ENCODE results near the gene KRT32.

The KRT32 gene

DNA sequence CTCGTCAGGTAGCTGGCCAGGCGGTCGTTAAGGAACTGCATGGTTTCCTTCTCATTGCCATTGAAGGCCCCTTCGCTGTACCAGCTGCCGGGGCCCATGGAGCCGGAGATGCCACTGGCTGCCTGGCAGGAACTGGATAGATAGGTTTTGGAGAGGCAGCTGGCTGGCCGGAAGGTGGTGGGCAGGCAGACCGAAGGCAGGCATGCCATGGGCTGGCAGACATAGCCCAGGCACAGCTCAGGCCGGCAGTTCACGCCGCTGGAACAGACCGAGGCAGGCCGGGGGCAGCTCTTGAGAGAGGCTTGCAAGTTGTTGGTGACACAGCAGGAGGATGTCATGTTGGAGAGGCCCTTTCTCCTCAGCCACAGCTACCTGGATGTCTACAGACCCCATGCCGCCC lies at the start of gene KRT32:
Gene KRT32 (minus strand): TSS at position 399 of the 400 bp plus-strand sequence. CDS start 61 bp downstream, at position 338.
- DNase-seq (ENCODE audit: low read depth), result no peak

DNA sequence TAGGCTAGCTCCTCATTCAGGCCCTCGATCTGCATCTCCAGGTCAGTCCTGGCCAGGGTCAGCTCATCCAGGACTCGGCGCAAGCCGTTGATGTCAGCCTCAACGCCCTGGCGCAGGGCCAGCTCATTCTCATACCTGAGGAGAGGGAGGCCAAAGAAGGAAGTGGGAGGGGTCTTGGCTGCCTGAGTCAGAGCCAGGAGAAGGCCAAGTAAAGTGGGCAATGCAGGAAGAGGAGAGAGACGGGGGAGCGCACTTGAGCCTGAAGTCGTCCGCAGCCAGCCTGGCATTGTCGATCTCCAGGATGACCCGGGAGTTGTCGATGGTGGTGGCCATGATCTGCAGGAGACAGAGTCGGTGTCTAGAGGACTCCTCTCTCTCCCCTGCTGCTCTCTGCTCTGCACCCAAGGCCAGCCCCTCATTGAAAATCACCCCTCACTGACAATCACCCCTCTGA lies 49.7 kb upstream of the KRT32 start:
- no peak for DNase-seq (ENCODE audit: low read depth)

DNA sequence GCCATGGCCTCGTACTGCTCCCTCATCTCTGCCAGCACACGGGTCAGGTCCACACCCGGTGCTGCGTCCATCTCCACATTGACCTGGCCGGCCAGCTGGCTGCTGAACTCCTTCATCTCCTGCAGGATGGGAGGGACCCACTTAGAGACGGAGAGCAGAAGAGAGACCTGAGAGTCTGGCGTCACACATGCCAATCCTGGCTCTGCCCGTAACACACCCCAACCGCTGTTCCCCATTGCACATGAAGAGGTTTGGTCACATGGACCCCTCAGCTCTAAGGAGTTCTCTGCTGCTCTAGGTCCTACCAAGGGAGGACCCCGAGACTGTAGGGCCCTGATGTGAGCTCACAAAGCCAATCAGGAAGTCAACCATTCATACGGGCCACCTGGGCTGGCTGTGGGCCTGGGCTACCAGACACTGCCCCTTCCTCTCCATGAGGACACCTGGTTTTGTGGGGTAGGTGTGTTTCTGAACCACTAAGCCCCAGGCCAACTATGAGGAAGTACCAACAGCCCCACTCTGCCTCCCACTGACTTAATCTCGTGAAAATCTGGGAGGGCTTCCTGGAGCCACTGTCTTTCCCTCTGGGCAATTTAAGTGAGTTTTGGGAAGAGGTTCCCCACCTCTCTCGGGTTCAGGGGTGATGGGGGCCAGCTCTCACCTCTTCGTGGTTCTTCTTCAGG lies 49.1 kb upstream of the KRT32 start:
- no peak for DNase-seq (ENCODE audit: low read depth)

DNA sequence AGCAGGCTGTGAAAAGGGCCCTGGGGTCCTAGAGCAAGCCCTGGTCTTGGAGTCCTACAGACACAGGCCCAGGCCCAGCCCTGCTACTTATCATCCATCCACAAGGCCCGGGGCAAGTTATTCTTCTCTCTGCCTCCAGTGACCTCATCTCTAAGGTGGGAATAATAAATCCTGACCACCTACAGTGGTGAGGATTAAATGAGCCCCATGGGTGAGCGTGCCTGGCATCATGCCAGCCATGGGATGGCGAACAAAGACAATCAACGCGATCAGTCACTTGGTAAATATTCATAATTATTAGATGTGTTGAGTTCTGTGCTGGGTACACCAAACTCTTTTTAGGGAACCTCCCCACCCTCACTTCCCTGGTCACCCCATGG lies 46.0 kb upstream of the KRT32 start:
- no peak for DNase-seq (ENCODE audit: low read depth)

DNA sequence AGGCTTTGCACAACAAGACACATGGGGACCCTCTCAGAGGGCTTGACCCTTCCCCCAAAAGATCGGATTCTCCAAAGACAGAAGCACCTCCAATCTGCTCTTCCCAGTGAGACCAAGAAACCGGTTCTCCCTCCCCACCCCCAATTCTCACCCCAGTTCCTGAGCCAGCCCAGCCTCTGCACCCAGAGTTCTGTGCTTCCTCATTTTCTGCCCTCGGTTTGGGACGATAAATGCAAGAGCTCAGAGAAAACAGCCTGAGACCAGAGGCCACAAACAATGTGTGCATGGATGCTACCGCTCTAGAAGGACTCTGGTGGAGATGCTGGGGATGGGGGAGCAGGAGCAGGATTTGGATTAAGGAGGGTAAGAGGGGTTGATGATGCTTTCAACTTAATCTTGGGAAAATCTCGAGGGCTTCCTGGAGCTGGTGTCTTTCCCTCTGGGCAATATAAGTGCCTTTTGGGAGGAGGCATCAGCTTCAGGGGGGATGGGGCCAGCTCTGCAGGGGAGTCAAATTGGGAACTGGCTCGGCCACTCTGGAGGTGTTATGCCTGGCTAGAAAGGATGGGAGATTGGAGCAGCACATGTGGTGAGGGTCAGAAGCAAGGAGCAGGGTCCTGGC lies 45.5 kb upstream of the KRT32 start:
- DNase-seq (ENCODE audit: low read depth), result no peak

DNA sequence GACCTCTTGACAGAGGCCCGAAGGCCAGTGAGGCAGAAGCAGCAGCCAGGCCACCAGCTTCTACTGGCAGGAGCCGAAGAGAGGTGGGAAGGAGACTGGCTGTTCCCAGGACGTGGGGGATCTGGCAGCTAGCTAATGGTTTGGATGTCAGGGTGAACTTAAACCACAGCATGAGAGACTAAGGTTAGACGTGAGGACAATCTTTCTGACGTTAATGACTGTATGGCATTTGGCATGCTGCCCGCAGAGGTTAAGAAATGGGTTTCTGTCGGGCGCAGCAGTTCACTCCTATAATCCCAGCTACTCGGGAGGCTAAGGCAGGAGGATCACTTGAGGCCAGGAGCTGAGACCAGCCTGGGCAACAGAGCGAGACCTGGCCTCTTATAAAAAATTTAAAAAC lies 44.5 kb upstream of the KRT32 start:
- no peak for DNase-seq (ENCODE audit: low read depth)

DNA sequence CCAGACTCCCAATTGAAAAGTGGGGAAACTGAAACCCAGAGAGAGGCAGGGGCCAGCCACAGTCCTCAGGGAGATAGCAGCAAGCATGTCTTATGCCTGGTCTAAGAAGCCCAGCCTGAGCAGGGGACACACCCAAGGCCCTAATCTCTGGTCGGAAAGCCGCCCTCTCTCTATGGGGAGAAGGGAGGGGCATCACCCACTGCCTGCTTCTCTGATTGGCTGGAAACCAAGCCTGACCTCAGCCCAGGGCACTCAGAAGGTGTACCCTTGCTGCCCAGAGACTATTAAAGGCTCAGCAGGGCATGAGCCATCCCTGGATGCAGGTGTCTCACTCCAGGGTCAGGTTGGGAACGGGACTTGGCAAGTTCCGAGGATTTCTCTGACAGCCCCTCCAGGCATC lies 43.9 kb upstream of the KRT32 start:
- no peak for DNase-seq (ENCODE audit: low read depth)

DNA sequence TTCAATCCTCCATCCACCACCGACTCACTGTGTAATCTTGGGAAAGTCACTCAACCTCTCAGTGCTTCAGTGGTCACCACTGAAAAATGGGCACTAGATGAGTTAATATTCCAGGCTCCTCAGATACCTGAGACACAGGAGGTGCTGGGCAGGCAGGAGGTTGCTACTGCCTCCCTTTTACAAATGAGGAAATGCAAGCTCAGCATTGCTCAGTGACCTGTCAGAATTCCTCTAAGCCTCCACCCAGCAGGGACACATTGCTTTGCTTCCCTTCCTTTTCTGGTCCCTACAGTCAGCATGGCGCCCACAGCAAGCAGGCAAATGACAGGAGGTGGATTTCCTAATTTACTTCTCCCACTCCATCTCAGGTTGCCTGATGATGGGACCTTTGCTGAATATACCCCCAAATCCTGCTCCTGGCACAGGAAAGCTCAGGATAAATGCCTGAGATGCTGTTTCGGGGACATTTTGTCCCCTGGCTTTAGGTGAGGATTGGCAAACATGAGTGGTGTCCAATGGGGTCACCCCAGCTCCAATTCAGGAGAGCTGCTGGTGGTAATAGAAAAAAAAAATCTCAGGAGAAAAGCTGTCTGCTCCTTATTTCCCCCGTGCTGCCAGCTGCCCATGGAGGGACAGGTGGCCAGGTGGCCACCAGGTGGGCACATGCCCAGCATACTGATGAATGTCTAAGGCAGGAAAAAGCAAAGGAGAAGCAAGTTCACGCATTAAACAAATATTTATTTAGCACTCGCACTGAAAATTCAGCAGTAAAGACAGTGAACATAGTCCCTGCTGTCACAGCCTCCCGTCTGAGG lies 43.3 kb upstream of the KRT32 start:
- no peak for DNase-seq (ENCODE audit: low read depth)

DNA sequence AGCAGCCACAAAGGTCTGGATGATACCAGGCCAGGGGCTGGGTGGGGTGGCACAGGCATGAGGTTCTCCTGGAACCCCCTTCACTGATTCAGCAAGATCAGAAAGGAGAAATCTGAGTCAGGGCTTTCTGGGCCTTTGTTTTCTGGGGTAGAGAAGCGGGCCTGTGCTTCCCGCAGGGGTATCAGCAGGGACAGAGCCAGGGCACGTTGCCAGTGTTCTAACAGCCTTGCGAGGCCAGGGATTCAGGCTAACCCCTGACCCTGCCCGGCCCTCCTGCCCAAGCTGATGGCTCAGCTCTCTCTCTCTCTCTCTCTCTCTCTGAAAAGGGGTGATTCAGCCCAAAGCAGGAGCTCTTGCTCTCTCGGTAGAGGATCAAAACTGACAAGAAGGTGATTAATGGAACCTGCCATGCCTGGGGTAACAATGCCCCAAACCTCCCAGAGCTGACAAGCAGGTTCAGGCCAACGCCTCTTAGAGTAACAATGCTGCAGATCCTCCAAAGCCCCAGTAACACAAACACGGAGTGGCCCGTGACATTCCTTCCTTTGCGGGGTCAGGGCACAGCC lies 40.2 kb upstream of the KRT32 start:
- DNase-seq (ENCODE audit: low read depth), result no peak

DNA sequence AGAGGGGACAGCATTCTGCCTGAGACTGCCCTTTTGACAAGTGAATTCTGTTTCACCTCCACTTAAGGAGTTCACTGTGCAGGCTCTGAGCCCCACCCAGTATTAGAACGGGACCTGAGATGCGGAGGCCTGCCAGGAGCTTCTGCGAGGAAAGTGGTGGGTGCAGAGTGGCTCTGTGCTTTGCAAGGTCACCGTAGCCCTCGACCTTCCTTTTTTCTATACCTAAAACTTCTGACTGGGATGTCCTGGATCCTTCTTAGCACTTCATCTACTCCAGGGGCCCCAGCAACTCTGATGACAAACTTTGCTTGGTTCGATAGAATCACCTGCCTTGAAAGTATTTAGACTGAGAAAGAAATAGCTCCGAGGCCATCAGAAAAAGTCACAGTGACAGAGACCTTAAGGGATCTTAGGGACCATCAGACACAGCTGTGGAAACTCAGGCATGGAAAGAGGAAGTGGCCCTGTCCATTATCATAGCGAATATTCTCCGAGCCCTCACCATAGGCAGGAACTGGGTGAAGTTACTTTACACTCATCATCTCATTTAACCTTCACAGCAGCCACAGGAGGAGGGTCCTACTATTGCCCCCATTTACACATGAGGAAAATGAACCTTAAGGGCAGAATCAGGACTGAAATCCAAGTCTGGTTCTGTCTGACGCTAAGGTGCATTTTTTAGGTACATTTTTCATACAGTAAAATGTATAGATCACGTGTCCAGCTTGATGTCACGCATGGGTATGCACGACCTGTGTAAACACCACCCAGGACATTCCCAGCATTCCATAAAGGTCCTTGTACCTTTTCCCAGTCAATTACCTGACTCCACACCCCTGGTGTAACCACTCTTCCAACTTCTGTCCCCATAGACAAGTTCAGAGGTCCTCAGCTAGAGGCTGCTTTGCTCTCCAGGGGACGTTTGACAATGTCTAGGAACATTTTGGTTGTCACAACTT lies 38.9 kb upstream of the KRT32 start:
- DNase-seq (ENCODE audit: low read depth), result no peak

DNA sequence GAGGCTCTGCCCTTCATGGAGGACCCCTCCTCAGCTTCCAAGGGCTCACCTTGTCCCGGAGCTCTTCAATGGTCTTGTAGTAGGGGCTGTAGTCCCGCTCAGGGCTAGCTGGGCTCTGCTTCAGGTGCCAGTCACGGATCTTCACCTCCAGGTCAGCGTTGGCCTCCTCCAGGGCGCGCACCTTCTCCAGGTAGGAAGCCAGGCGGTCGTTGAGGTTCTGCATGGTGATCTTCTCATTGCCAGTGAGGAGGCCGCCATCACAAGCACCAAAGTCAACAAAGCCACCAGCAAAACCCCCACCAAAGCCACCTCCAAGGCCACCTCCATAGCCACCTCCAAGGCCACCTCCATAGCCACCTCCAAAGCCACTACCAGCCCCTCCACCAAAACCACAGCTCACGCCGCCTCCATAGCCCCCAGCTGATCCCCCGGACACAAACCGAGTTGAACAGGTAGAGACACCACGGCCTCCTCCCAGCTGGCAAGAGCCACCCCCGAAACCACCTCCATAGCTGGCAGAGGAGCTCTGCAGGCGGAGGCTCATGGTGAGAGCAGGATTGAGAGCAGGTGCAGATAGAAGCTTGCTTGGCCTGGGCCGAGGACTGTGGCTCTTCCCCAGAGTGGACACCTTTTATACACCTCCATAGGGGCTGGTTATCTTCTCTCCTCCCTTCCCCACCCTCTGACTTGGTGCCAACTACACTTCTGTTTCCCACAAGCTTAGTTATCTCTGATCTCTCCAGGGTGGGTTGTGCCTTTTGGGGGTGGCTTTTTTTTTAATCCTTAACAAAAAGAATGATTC lies 38.0 kb upstream of the KRT32 start, which contains the start of gene KRT13:
Gene KRT13 (minus strand): TSS at position 606 of the 802 bp plus-strand sequence. CDS start 62 bp downstream, at position 544.
- no peak for DNase-seq (ENCODE audit: low read depth)

DNA sequence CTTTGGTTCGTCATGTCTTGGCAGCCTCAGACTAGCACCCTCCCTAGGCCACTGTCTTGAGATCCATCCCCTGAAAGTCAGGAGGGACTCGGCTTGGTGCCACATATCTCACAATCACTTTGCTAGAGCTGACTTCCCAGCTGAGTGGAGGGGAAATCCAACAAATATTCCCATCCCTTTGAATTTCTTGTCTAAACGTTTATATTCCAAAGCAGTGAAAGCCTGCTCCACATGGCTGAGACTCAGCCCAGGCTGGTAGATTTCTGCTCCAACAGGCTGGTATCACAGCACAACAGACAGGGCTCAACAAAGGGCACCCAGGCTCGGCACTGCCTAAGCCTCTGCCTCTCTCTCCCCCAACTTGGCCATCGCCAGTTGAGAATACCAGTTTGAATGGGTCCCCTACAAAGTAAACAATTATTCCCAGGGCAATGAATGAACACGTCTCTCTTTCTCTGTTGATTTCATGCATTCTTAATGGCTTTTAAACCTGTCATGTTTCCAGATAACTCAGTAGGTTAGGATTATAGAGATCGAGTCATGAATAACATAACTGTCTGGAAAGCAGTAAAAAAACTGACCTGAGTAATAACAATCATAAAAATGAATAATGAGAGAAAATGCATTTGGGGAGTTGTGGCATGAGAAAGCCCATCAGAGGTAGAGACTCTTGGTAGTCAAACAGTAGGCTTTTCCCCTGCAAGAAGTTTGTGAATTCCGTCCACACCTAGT lies 37.2 kb upstream of the KRT32 start:
- no peak for DNase-seq (ENCODE audit: low read depth)

DNA sequence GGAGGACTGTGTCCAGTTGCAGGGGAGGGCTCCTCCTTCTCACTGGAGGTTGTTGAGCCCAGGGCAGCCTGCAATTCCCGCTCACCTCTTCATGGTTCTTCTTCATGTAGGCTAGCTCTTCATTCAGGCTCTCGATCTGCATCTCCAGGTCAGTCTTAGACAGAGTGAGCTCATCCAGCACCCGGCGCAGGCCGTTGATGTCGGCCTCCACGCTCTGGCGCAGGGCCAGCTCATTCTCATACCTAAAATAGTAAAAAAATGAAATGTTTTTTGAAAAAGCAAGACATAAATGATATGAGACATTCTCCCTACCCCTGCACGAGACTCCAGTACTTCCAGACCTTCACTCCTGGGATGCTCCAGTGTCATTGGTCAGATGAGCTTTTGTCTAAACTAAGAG lies 36.0 kb upstream of the KRT32 start:
- no peak for DNase-seq (ENCODE audit: low read depth)

DNA sequence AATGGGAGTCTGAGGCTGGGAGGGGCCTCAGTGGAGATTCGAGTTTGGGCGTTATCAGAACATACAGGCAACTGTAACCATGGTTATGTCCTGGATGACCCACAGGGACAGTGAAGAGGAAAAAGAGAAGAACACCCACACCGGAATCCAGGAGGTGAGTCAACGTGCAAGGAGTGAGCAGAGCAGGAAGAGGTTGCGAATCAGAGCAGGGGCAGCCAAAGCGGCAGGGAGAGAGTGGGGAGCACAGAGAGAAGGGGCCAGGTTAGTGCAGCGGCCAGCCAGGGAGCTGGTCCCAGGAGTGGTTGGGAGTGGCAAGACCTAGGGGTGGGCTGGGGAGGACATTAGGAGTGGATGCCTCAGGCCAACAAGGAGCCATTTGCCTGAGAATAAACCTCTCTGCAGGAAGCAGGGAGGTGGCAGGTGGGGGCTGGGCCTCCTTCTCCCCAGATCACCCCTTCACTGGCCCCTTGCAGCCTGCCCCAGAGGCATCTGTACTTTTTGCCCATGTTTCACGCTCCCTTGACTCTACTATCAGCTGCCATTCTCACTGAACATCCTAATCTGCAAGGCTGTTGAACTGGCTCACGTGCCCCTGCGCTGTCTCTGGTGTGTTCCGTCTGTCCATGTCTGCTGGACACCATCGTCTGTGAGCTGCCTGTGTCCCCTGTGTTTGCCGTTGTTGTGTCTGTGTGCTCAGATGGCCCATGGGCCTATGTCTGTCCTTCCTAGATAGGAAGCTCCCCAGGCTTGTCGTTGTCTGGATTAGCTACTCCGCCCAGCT lies 33.1 kb upstream of the KRT32 start:
- DNase-seq (ENCODE audit: low read depth), result no peak

DNA sequence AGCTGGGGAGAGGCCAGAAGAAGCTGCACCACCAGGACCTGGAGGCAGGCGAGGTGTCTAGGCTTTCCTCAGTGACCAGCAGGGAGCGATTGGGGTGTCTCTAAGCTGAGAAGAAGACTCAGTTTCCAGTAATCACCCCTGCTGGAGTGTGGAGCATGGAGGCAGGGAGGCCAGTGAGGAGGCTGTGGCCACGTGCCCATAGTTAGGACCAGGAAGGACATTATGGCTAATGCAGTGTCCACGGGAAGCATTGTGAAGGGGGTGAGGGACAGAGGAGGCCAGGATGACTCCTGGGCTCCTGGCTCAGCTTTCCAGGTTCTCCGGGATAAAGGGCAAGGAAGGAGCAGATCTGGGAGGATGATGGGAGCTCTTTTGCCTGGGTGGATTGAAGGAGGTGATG lies 32.5 kb upstream of the KRT32 start:
- DNase-seq (ENCODE audit: low read depth), result no peak

DNA sequence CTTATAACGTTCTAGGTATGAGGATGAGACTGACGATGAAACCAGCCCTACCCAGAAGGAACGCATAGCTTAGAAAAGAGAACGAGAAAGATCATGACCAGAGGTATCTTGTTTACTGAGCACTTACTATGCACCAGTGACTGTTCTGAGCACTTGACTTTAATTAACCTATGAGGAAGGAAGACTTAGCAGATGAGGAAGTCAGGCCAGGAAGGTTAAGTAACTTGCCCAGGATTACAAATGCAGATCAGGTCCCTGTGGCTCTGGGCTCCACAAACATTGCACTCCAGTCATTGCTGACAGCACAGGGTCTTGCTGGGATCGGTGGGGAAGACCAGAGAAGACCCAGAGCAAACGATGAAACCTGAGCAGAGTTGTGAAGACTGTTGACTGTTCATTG lies 31.1 kb upstream of the KRT32 start:
- no peak for DNase-seq (ENCODE audit: low read depth)

DNA sequence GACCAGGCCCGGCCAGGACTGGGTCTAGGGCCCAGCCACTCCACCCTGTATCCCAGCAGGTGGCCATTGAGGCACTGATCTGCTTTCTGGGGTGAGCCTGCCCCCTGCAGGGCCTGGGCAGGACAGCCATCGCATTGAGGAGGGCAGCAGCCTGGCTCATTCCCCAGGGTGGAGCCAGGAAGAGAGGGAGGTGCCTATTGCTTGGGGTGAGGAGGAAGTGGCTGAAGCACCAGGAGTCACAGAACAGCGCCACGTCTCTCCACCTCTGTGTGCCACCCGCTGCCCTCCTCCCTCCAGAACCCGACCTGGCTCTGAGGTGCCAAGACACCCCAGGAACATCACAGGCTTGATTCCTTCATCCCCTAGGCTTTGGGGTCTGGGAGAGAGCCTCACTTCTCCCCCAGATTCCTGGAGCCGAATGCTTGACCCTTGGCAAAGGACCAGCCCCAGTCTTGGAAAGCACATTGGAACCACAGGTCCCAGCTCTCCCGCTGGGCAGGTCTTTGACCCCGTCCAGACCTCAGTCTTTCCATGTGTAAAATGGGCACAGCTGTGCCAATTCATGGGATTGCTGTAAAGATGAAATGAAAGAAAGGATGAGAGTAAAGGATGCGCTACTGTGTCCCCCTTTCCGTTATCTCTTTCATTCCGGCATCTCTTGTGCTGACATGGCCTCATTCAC lies 29.8 kb upstream of the KRT32 start:
- peak; percentile 34 for DNase-seq (ENCODE audit: low read depth)

DNA sequence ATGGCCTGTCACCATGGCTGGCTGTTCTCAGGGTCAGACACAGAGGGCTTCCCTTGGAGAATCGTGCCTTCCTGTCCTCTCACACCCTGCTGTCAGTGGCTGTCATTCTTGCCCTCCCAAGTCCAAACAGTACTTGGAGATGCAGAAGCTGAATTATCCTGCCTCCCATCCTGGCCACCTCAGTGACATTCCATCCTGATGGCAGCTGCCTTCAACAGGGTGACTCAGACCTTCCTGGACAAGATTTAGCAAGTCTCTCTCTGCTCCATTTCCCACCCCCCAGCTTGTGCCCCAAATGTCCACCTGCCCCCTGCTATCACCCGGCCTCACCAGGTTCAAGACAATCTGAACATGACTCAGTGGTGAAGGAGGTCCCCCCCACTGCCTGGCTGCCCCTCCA lies 27.3 kb upstream of the KRT32 start:
- no peak for DNase-seq (ENCODE audit: low read depth)

DNA sequence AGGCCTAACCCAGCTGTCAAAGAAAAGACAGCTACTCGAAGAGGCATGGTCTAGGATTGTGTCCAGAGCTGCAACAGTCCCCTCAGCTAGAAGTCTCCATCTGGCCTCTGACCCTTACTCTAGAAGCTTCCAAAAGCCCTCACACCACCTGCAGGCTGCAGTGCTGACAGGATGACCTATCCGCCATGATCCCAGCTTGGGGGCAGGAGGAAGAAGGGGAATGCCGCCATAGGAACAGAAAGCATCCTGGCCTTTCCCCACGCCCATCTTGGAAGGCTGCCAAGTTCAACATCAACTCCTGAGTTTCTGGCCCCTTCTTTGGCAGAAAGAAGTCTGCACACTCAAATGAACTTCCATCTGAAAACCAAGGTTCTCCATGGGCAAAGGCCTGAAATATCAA lies 25.6 kb upstream of the KRT32 start:
- no peak for DNase-seq (ENCODE audit: low read depth)

Measured in stimulated activated CD8-positive, alpha-beta memory T cell treated with anti-CD3 and anti-CD28 coated beads, Interleukin-7, amount 100 ng/mL, for 24 hours (primary cell).